ENCODE data around the gene SIAE.

Gene SIAE

GRCh38 chr11:124661553-124661952 is 12.0 kb downstream of the SIAE start:
- no peak for FAIRE-seq

GRCh38 chr11:124658986-124659385 is 14.6 kb downstream of the SIAE start:
- no peak for FAIRE-seq

GRCh38 chr11:124658501-124658900 is 15.0 kb downstream of the SIAE start:
- FAIRE-seq, result no peak

- FAIRE-seq, result no peak
Measured at GRCh38 chr11:124657904-124658303, 15.6 kb downstream of the SIAE start.

- no peak for FAIRE-seq
Measured at GRCh38 chr11:124656774-124657630, 16.5 kb downstream of the SIAE start.

- no peak for FAIRE-seq
Measured at GRCh38 chr11:124648610-124649009, 24.9 kb downstream of the SIAE start.

GRCh38 chr11:124646148-124646547 is 27.4 kb downstream of the SIAE start:
- no peak for FAIRE-seq

- peak; percentile 89 for FAIRE-seq
Measured at GRCh38 chr11:124644426-124645280, 28.9 kb downstream of the SIAE start.

- no peak for FAIRE-seq
Measured at GRCh38 chr11:124643605-124644425, 29.7 kb downstream of the SIAE start.

- no peak for FAIRE-seq
Measured at GRCh38 chr11:124643042-124643604, 30.4 kb downstream of the SIAE start.

- FAIRE-seq, result no peak
Measured at GRCh38 chr11:124642628-124643027, 30.9 kb downstream of the SIAE start.

- no peak for FAIRE-seq
Measured at GRCh38 chr11:124640666-124641065, 32.9 kb downstream of the SIAE start.

- no peak for FAIRE-seq
Measured at GRCh38 chr11:124639186-124639585, 34.4 kb downstream of the SIAE start.

- FAIRE-seq, result no peak
Measured at GRCh38 chr11:124638500-124638899, 35.0 kb downstream of the SIAE start.

- FAIRE-seq, result no peak
Measured at GRCh38 chr11:124635932-124636331, 37.6 kb downstream of the SIAE start.

- FAIRE-seq, result peak; percentile 40
Measured at GRCh38 chr11:124633355-124633754, 40.2 kb downstream of the SIAE start.

- FAIRE-seq, result no peak
Measured at GRCh38 chr11:124629961-124630360, 43.6 kb downstream of the SIAE start.

- FAIRE-seq, result no peak
Measured at GRCh38 chr11:124627546-124627945, 46.0 kb downstream of the SIAE start.

GRCh38 chr11:124625504-124626168 is 47.9 kb downstream of the SIAE start:
- FAIRE-seq, result no peak

GRCh38 chr11:124623861-124624525 is 49.5 kb downstream of the SIAE start:
- FAIRE-seq, result no peak

Data from A204.1 (cell line).